PC-3 (cell line): ENCODE data around the gene ACTG1. TPM values are rescaled to one million over a fixed set of nuclear protein-coding genes. Genes with fewer than 3 reads are reported as not detected.

ENCODE experiments used
- ATAC-seq: fragments of 200-7000 bp; cut with Tn5 transposase; 2 replicates; pipeline ENCODE4 v1.9.1; 2020; ENCODE audit warnings: mild to moderate bottlenecking, moderate library complexity
- BruUV-seq: library from RNA; stranded (reverse); fragments of 400-500 nt; replicated peaks from 2 replicates; lab custom pipeline; 2021; lab: Mats Ljungman, UMichigan
- CTCF ChIA-PET: fragments of 300-600 bp; sonication (Branson Sonifier 250); formaldehyde crosslinking; loops from one replicate; lab custom pipeline; 2022; ENCODE audit warnings: antibody characterized with exemption; lab: Charles Lee
- POLR2A ChIA-PET: fragments of 300-600 bp; sonication (Branson Sonifier 250); formaldehyde crosslinking; loops from one replicate; lab custom pipeline; 2022; ENCODE audit warnings: antibody characterized with exemption; ENCODE audit not compliant: unreplicated experiment; lab: Charles Lee
- DNase-seq: peaks from one replicate; pipeline ENCODE4 v3.0.0-alpha.2; 2015
- H2AFZ ChIP-seq: fragments of 300-600 bp; sonication (generic); 2 replicates; pipeline ENCODE4 v1.6.0; 2016; ENCODE audit warnings: antibody characterized with exemption, low read length
- H3F3A ChIP-seq: fragments of 300-600 bp; sonication (generic); one replicate; pipeline ENCODE4 v1.6.0; 2017; ENCODE audit warnings: antibody characterized with exemption, low read length, control low read depth, mild to moderate bottlenecking; ENCODE audit not compliant: unreplicated experiment
- H3K27ac ChIP-seq: fragments of 300-600 bp; sonication (generic); 2 replicates; pipeline ENCODE4 v1.5.1; 2016; ENCODE audit warnings: mild to moderate bottlenecking, low read length
- H3K27me3 ChIP-seq: fragments of 300-600 bp; sonication (generic); 2 replicates; pipeline ENCODE4 v1.6.1; 2016; ENCODE audit warnings: low read length, mixed read lengths
- H3K36me3 ChIP-seq: fragments of 300-600 bp; sonication (generic); 2 replicates; pipeline ENCODE4 v1.6.1; 2016; ENCODE audit warnings: low read depth, mixed run types, low read length, mixed read lengths
- H3K4me1 ChIP-seq: fragments of 300-600 bp; sonication (generic); 2 replicates; pipeline ENCODE4 v1.5.1; 2016; ENCODE audit warnings: low read length; ENCODE audit not compliant: insufficient read depth
- H3K4me2 ChIP-seq: fragments of 300-600 bp; sonication (generic); 2 replicates; pipeline ENCODE4 v1.6.0; 2016; ENCODE audit warnings: low read length
- H3K4me3 ChIP-seq: fragments of 300-600 bp; sonication (generic); 2 replicates; pipeline ENCODE4 v1.5.1; 2016; ENCODE audit warnings: mild to moderate bottlenecking, low read length, mixed read lengths
- H3K79me2 ChIP-seq: fragments of 300-600 bp; sonication (generic); 2 replicates; pipeline ENCODE4 v1.6.1; 2017; ENCODE audit warnings: low read length, mixed read lengths
- H3K9ac ChIP-seq: fragments of 300-600 bp; sonication (generic); 2 replicates; pipeline ENCODE4 v1.6.0; 2016; ENCODE audit warnings: mild to moderate bottlenecking, low read length
- H3K9me2 ChIP-seq: fragments of 300-600 bp; sonication (generic); replicated peaks from 2 replicates; pipeline ENCODE4 v1.6.1; 2016; ENCODE audit warnings: mixed run types, low read length, mixed read lengths
- H3K9me3 ChIP-seq: fragments of 300-600 bp; sonication (generic); 2 replicates; pipeline ENCODE4 v1.6.1; 2016; ENCODE audit warnings: low read length, mixed read lengths
- H4K20me1 ChIP-seq: fragments of 300-600 bp; sonication (generic); 2 replicates; pipeline ENCODE4 v1.6.1; 2016; ENCODE audit warnings: low read length, mixed read lengths
- EZH2 ChIP-seq: fragments of 300-600 bp; sonication (generic); IDR thresholded peaks from one replicate; pipeline ENCODE4 v1.6.1; 2017; ENCODE audit warnings: antibody characterized with exemption, mild to moderate bottlenecking, low read length; ENCODE audit not compliant: unreplicated experiment
- EZH2phosphoT487 ChIP-seq: fragments of 300-600 bp; sonication (generic); IDR thresholded peaks from 2 replicates; pipeline ENCODE4 v1.6.1; 2018; ENCODE audit warnings: mild to moderate bottlenecking, antibody characterized with exemption, low read length, borderline replicate concordance
- intact Hi-C: fragments of 100-400 bp; cut with micrococcal nuclease; formaldehyde crosslinking; loops from 2 replicates; pipeline ENCODE4 v1.9.0; 2023
- total RNA-seq: library from RNA; depleted of rRNA; stranded (reverse); fragments of >200 nt; gene quantifications from 2 replicates; pipeline ENCODE4 v1.2.3, GENCODE V29; 2014
- TF ChIP-seq, protein P1 (sequence below): fragments of 300-600 bp; sonication (generic); conservative IDR thresholded peaks from 2 replicates; pipeline ENCODE4 v1.5.1; 2017; ENCODE audit warnings: antibody characterized with exemption, low read depth, mild to moderate bottlenecking, low read length

ACTG1 gene
- total RNA-seq, 1 experiment from 2014 or later = 4,503 TPM

- BruUV-seq = no TSS peak
- POLR2A ChIA-PET = no interaction called here
Observed at GRCh38 chr17:81535480-81536298, 23.1 kb upstream of the ACTG1 start.

GRCh38 chr17:81535007-81535328 is 22.4 kb upstream of the ACTG1 start:
- Histone ChIP-seq H3K27me3 (no peaks in the 10 kb centered on the region), H2AFZ (no peak overlapping the region), H3K36me3 (no peaks in the 10 kb centered on the region), H4K20me1 (no peaks in the 10 kb centered on the region), H3K9ac (no peak overlapping the region), H3K4me1 (no peaks in the 10 kb centered on the region), H3K4me2 (no peak overlapping the region), H3K9me2 (no peaks in the 10 kb centered on the region), H3K79me2 (no peaks in the 10 kb centered on the region), H3F3A (no peaks in the 10 kb centered on the region), H3K27ac (no peak overlapping the region), H3K4me3 (no peak overlapping the region), H3K9me3 (no peaks in the 10 kb centered on the region)
- DNase-seq (no peak), ATAC-seq (no peak)
- ChIA-PET CTCF (no interaction called here), POLR2A (no interaction called here)
- intact Hi-C loops = no loop called here
- no TSS peak for BruUV-seq
- TF ChIP-seq EZH2phosphoT487 (no peak), EZH2 (no peak)
- TF ChIP-seq, protein P1, sequence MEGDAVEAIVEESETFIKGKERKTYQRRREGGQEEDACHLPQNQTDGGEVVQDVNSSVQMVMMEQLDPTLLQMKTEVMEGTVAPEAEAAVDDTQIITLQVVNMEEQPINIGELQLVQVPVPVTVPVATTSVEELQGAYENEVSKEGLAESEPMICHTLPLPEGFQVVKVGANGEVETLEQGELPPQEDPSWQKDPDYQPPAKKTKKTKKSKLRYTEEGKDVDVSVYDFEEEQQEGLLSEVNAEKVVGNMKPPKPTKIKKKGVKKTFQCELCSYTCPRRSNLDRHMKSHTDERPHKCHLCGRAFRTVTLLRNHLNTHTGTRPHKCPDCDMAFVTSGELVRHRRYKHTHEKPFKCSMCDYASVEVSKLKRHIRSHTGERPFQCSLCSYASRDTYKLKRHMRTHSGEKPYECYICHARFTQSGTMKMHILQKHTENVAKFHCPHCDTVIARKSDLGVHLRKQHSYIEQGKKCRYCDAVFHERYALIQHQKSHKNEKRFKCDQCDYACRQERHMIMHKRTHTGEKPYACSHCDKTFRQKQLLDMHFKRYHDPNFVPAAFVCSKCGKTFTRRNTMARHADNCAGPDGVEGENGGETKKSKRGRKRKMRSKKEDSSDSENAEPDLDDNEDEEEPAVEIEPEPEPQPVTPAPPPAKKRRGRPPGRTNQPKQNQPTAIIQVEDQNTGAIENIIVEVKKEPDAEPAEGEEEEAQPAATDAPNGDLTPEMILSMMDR = no peak

More at GRCh38 chr17:81535480-81536298, 23.1 kb upstream of the ACTG1 start:
- no peak overlapping the region for H3K4me2 ChIP-seq
- no peaks in the 10 kb centered on the region for H3K4me1 ChIP-seq
- no peaks in the 10 kb centered on the region for H3F3A ChIP-seq
- DNase-seq (no peak), ATAC-seq (no peak)
- H3K79me2 ChIP-seq = no peaks in the 10 kb centered on the region
- no peak overlapping the region for H3K4me3 ChIP-seq
- no peaks in the 10 kb centered on the region for H3K9me3 ChIP-seq
- CTCF ChIA-PET = no interaction called here
- H2AFZ ChIP-seq = no peak overlapping the region
- H3K27me3 ChIP-seq = no peaks in the 10 kb centered on the region
- intact Hi-C loops = no loop called here
- H3K9ac ChIP-seq = no peak overlapping the region
- no peaks in the 10 kb centered on the region for H3K36me3 ChIP-seq
- no peaks in the 10 kb centered on the region for H3K9me2 ChIP-seq
- no peaks in the 10 kb centered on the region for H4K20me1 ChIP-seq
- H3K27ac ChIP-seq = no peak overlapping the region
- TF ChIP-seq, protein P1 = no peak
- TF ChIP-seq EZH2 (no peak), EZH2phosphoT487 (no peak)
